Activated CD8-positive, alpha-beta memory T cell treated with anti-CD3 and anti-CD28 coated beads, Interleukin-2, amount 50 U/mL, for 4 hours (primary cell): ENCODE measurements around the gene NUDT10.
A peak's percentile ranks its signal among the peaks of the same experiment; 100 is the strongest.
"Not testable (repeated sequence)": the region's sequence is repeated elsewhere in the genome, so short reads cannot be mapped to it uniquely, and the experiment has no call there.

Experiments
- DNase-seq: peaks from one replicate; pipeline ENCODE4 v3.0.0-alpha.2; 2020

Gene NUDT10

GRCh38 chrX:51332188-51332942, at the start of gene NUDT10:
NUDT10 (plus strand) TSS chrX:51332822; CDS start chrX:51332966, 144 bp downstream.
- peak; percentile 30 for DNase-seq

DNA sequence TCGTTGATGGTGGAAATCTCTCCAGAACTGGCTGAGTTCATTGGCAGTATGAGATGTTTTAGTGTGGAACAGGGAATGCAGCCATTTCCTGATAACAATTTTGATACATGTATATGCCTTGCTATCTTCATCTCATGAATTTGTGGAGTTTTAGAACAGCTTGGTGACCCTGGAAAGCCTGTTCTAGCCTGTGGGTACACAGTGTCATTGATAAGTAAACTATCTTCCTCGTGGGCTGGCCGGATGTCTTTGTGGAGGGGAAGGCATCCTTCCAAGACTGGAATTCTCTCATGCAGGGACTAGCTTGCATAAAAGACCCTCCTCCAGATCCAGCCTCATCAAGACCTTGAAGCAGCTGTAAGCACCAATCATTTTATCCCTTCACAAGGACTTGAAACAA, 40.2 kb upstream of the NUDT10 start:
- DNase-seq, result no peak

DNA sequence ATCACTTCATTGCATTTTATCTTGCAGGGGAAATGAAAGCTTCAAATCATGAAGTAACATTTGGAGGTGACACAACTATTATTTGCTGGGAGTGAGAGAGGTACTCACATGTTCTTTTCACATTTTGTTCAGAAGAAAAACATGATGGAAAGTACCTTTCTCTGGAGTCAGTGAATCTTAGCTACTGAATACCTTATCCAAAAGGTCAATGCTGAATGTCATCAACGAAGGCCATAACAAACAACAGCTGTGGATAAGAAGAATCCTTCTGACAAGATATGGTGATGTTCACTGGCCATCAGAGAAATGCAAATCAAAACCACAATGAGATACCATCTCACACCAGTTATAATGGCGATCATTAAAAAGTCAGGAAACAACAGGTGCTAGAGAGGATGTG, 36.5 kb upstream of the NUDT10 start:
- no peak for DNase-seq

DNA sequence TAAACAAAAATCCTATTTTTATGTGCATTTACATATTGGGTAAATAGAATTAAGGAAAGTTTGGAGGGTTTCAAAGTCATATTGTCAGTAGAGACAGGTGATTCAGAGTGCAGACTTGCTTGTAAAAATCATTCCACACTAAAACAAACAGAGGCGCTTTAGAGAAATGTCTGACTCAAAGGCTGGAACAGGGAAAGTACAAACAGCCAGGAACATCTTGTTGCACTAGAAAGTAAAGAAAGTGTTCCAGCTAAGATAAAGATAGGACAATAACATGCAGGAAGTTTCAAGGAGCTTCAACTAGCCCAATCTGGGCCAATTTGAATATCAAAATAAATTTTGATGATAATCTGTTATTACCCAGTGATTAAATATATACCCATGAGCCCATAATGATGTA, 16.4 kb upstream of the NUDT10 start:
- no peak for DNase-seq

GRCh38 chrX:51332943-51333785, 542 bp downstream of the NUDT10 start:
- DNase-seq, result not testable (repeated sequence)

- DNase-seq, result no peak
These were observed 1.7 kb downstream of the NUDT10 start for GRCh38 chrX:51334276-51334675.

GRCh38 chrX:51336584-51336983, 4.0 kb downstream of the NUDT10 start:
- peak; percentile 19 for DNase-seq

DNA sequence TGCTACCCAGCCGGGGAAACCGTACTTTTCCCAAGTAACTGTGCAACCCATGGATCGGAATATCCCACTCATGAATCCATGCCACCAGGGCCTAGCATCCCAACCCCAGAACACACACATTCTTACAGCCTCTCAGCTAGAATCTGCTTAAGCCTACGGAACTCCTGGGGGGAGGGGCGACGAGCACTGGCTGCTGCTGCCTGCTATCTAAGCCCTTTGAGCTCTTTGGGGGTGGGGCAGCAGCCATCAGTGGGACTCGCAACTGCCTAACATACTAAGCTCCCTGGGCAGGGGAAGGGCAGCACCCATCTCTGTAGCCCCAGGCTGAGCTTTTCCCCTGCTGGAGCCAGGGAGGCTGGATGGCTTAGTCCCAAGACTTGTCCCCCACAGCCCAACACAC, 28.6 kb downstream of the NUDT10 start:
- DNase-seq, result no peak

- no peak for DNase-seq
These were observed 44.0 kb downstream of the NUDT10 start for GRCh38 chrX:51376672-51377071.
